HCT116 (cell line): Measurements from ENCODE around the gene CARMIL1. TPM values are rescaled to one million over a fixed set of nuclear protein-coding genes. Genes with fewer than 3 reads are reported as not detected.

Source experiments
- ATAC-seq: fragments of 200-7000 bp; cut with Tn5 transposase; 2 replicates; pipeline ENCODE4 v1.9.1; 2020; ENCODE audit warnings: mild to moderate bottlenecking, moderate library complexity
- BruUV-seq: library from RNA; stranded (reverse); fragments of 400-500 nt; replicated peaks from 2 replicates; lab custom pipeline; 2021; lab: Mats Ljungman, UMichigan
- CTCF ChIA-PET: fragments of 300-600 bp; sonication (Branson Sonifier 250); formaldehyde crosslinking; loops from one replicate; lab custom pipeline; 2021; ENCODE audit warnings: antibody characterized with exemption; lab: Charles Lee
- POLR2A ChIA-PET: fragments of 300-600, 350-600 bp; sonication (Branson Sonifier 250); formaldehyde crosslinking; loops from one replicate; lab custom pipeline; 2021; ENCODE audit warnings: antibody characterized with exemption; lab: Charles Lee
- RAD21 ChIA-PET, 2 experiments: fragments of 300-600 bp; sonication (Branson Sonifier 250); formaldehyde crosslinking; loops; one replicate each; lab custom pipeline; 2023; ENCODE audit warnings: low total read pairs in 2 of 2; ENCODE audit not compliant: uncharacterized antibody in 2 of 2, unreplicated experiment in 2 of 2, low non-redundant PET in 1 of 2; lab: Charles Lee
- DNase-seq: peaks from one replicate; pipeline ENCODE4 v3.0.0-alpha.2; 2010; ENCODE audit warnings: low read depth, low spot score
- H2AFZ ChIP-seq: fragments of 200-600 bp; shearing (Covaris generic), sonication (generic); 2 replicates; pipeline ENCODE4 v1.6.1; 2017; ENCODE audit warnings: low read depth, mixed run types, mixed read lengths, antibody characterized with exemption, low read length; ENCODE audit not compliant: poor library complexity, severe bottlenecking
- H3K27ac ChIP-seq: 2 replicates; pipeline ENCODE4 v1.5.1; 2012; ENCODE audit warnings: low read depth, low read length
- H3K27me3 ChIP-seq: fragments of 200-600 bp; sonication (generic); 2 replicates; pipeline ENCODE4 v1.6.1; 2016; ENCODE audit warnings: mixed run types, low read length, mixed read lengths; ENCODE audit not compliant: insufficient read depth
- H3K36me3 ChIP-seq, 2 experiments: fragments of 200-500 bp in 1 of 2; fragments of 200-600 bp in 1 of 2; sonication (Bioruptor generic) in 1 of 2; sonication (generic) in 1 of 2; 2 replicates each; pipeline versions ENCODE4 v1.5.1 to v1.6.1; 2014 to 2016; ENCODE audit warnings: low read length in 2 of 2, inconsistent platforms in 1 of 2, mixed read lengths in 1 of 2, mixed run types in 1 of 2; ENCODE audit not compliant: insufficient read depth in 2 of 2, control insufficient read depth in 1 of 2
- H3K4me1 ChIP-seq, 2 experiments: fragments of 200-600 bp in 1 of 2; sonication (generic) in 1 of 2; 2 replicates each; pipeline versions ENCODE4 v1.5.1 to v1.6.1; 2012 to 2017; ENCODE audit warnings: low read length in 2 of 2, inconsistent platforms in 1 of 2, mild to moderate bottlenecking in 1 of 2, mixed read lengths in 1 of 2, mixed run types in 1 of 2, moderate library complexity in 1 of 2; ENCODE audit not compliant: insufficient read depth in 2 of 2, control insufficient read depth in 1 of 2
- H3K4me2 ChIP-seq: fragments of 200-600 bp; sonication (generic); 2 replicates; pipeline ENCODE4 v1.6.1; 2017; ENCODE audit warnings: mixed run types, low read length, mixed read lengths
- H3K4me3 ChIP-seq, 2 experiments: fragments of 200-600 bp in 1 of 2; sonication (generic) in 1 of 2; replicated peaks in 1 of 2; 2 replicates each; pipeline ENCODE4 v1.5.1; 2011 to 2016; ENCODE audit warnings: low read length in 2 of 2, control low read depth in 1 of 2, low read depth in 1 of 2, mild to moderate bottlenecking in 1 of 2, mixed read lengths in 1 of 2, mixed run types in 1 of 2
- H3K79me2 ChIP-seq: fragments of 200-600 bp; sonication (generic); 2 replicates; pipeline ENCODE4 v1.6.1; 2017; ENCODE audit warnings: mild to moderate bottlenecking, mixed run types, low read length, moderate library complexity, mixed read lengths; ENCODE audit not compliant: insufficient read depth
- H3K9ac ChIP-seq: fragments of 200-600 bp; sonication (generic); 2 replicates; pipeline ENCODE4 v1.6.1; 2016; ENCODE audit warnings: low read length, mixed read lengths
- H3K9me2 ChIP-seq: fragments of 200-600 bp; sonication (generic), shearing (Covaris generic); 2 replicates; pipeline ENCODE4 v1.6.1; 2017; ENCODE audit warnings: mixed run types, mild to moderate bottlenecking, moderate library complexity; ENCODE audit not compliant: insufficient read depth
- H3K9me3 ChIP-seq, 2 experiments: fragments of 200-500 bp in 1 of 2; fragments of 200-600 bp in 1 of 2; sonication (Bioruptor generic) in 1 of 2; sonication (generic) in 1 of 2; 2 replicates each; pipeline ENCODE4 v1.6.1; 2014 to 2017; ENCODE audit warnings: low read length in 2 of 2, mixed read lengths in 2 of 2, inconsistent platforms in 1 of 2, low read depth in 1 of 2, mild to moderate bottlenecking in 1 of 2, mixed run types in 1 of 2, moderate library complexity in 1 of 2; ENCODE audit not compliant: control insufficient read depth in 1 of 2, insufficient read depth in 1 of 2
- H4K20me1 ChIP-seq: fragments of 200-600 bp; sonication (generic), shearing (Covaris generic); 2 replicates; pipeline ENCODE4 v1.6.1; 2017; ENCODE audit warnings: mixed run types, mild to moderate bottlenecking, moderate library complexity; ENCODE audit not compliant: insufficient read depth
- CEBPB ChIP-seq: IDR thresholded peaks from 2 replicates; pipeline ENCODE4 v1.6.1; 2012; ENCODE audit warnings: low read depth
- EGR1 ChIP-seq: IDR thresholded peaks from 2 replicates; pipeline ENCODE4 v1.6.1; 2012; ENCODE audit warnings: low read depth
- ELF1 ChIP-seq: IDR thresholded peaks from 2 replicates; pipeline ENCODE4 v1.6.1; 2012; ENCODE audit warnings: low read depth, borderline replicate concordance
- EZH2 ChIP-seq: fragments of 200-600 bp; sonication (generic); IDR thresholded peaks from 2 replicates; pipeline ENCODE4 v1.6.1; 2017; ENCODE audit warnings: antibody characterized with exemption, mixed run types
- EZH2phosphoT487 ChIP-seq: fragments of 200-600 bp; IDR thresholded peaks from 2 replicates; pipeline ENCODE4 v1.6.1; 2018; ENCODE audit warnings: antibody characterized with exemption, borderline replicate concordance
- FOSL1 ChIP-seq: IDR thresholded peaks from 2 replicates; pipeline ENCODE4 v1.6.1; 2012; ENCODE audit warnings: low read depth
- JUND ChIP-seq: IDR thresholded peaks from 2 replicates; pipeline ENCODE4 v1.6.1; 2012
- MAX ChIP-seq: IDR thresholded peaks from 2 replicates; pipeline ENCODE4 v1.6.1; 2012
- POLR2A ChIP-seq: IDR thresholded peaks from 2 replicates; pipeline ENCODE4 v1.7.0; 2011; ENCODE audit warnings: borderline replicate concordance; ENCODE audit not compliant: insufficient read depth, insufficient read length; ENCODE audit errors: extremely low read depth
- RAD21 ChIP-seq: IDR thresholded peaks from 2 replicates; pipeline ENCODE4 v1.6.1; 2012; ENCODE audit warnings: low read depth, mild to moderate bottlenecking
- SP1 ChIP-seq: IDR thresholded peaks from 2 replicates; pipeline ENCODE4 v1.6.1; 2012; ENCODE audit warnings: low read depth
- SRF ChIP-seq: IDR thresholded peaks from 2 replicates; pipeline ENCODE4 v1.6.1; 2012; ENCODE audit warnings: low read depth
- TCF7L2 ChIP-seq: IDR thresholded peaks from 2 replicates; pipeline ENCODE4 v1.7.0; 2011; ENCODE audit warnings: borderline replicate concordance, inconsistent platforms; ENCODE audit not compliant: insufficient read depth, insufficient read length; ENCODE audit errors: extremely low read depth
- ZFX ChIP-seq: fragments of 450-650 bp; IDR thresholded peaks from 2 replicates; pipeline ENCODE4 v1.6.1; 2017
- ZNF274 ChIP-seq: fragments of 200-500 bp; sonication (Bioruptor generic); IDR thresholded peaks from 2 replicates; pipeline ENCODE4 v1.6.1; 2014; ENCODE audit warnings: mild to moderate bottlenecking, low read depth, low read length, inconsistent platforms
- intact Hi-C: fragments of 100-400 bp; cut with micrococcal nuclease; formaldehyde crosslinking; loops from 2 replicates; pipeline ENCODE4 v1.10.0; 2022
- total RNA-seq: library from RNA; stranded (reverse); gene quantifications from one replicate; pipeline ENCODE4 v1.2.1, GENCODE V29; 2021; ENCODE audit not compliant: unreplicated experiment
- TF ChIP-seq, protein P1 (sequence below): IDR thresholded peaks from 2 replicates; pipeline ENCODE4 v1.6.1; 2012
- TF ChIP-seq, protein P2 (sequence below), 3 experiments: fragments of 200-600 bp in 1 of 3; sonication (generic) in 1 of 3; IDR thresholded peaks in 2 of 3; conservative IDR thresholded peaks in 1 of 3; 2 replicates each; pipeline ENCODE4 v1.5.1; 2012 to 2017; ENCODE audit warnings: low read depth in 2 of 3, low read length in 2 of 3, antibody characterized with exemption in 1 of 3, borderline replicate concordance in 1 of 3, control low read depth in 1 of 3, mild to moderate bottlenecking in 1 of 3, mixed read lengths in 1 of 3, mixed run types in 1 of 3, moderate library complexity in 1 of 3; ENCODE audit not compliant: insufficient read depth in 1 of 3

Gene CARMIL1
- total RNA-seq, 1 experiment from 2014 or later, result 21.7 TPM

GRCh38 chr6:25414168-25414567 lies 135.0 kb downstream of the CARMIL1 start:
- Histone ChIP-seq H3K79me2 (peaks cover 17% of the 10 kb centered on the region), H3K27me3 (no peaks in the 10 kb centered on the region), H3K27ac (no peak overlapping the region), H3K4me3 (no peak overlapping the region), H3K9me2 (no peaks in the 10 kb centered on the region), H3K4me2 (no peak overlapping the region), H4K20me1 (no peaks in the 10 kb centered on the region), H3K36me3 (no peaks in the 10 kb centered on the region), H2AFZ (no peak overlapping the region), H3K9me3 (no peaks in the 10 kb centered on the region), H3K4me1 (no peaks in the 10 kb centered on the region), H3K9ac (no peak overlapping the region)
- intact Hi-C loops, result no loop called here
- CTCF ChIA-PET, result no interaction called here
- ATAC-seq (no peak), DNase-seq (no peak)
- RAD21 ChIA-PET, result no interaction called here
- TF ChIP-seq EZH2phosphoT487 (no peak), EGR1 (no peak), ZFX (no peak), TCF7L2 (no peak), ELF1 (no peak), FOSL1 (no peak), RAD21 (no peak), CEBPB (no peak), MAX (no peak), EZH2 (no peak), SRF (no peak), SP1 (no peak), ZNF274 (no peak), POLR2A (no peak), JUND (no peak)
- TF ChIP-seq, protein P1, sequence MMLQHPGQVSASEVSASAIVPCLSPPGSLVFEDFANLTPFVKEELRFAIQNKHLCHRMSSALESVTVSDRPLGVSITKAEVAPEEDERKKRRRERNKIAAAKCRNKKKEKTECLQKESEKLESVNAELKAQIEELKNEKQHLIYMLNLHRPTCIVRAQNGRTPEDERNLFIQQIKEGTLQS, result no peak
- TF ChIP-seq, protein P2, sequence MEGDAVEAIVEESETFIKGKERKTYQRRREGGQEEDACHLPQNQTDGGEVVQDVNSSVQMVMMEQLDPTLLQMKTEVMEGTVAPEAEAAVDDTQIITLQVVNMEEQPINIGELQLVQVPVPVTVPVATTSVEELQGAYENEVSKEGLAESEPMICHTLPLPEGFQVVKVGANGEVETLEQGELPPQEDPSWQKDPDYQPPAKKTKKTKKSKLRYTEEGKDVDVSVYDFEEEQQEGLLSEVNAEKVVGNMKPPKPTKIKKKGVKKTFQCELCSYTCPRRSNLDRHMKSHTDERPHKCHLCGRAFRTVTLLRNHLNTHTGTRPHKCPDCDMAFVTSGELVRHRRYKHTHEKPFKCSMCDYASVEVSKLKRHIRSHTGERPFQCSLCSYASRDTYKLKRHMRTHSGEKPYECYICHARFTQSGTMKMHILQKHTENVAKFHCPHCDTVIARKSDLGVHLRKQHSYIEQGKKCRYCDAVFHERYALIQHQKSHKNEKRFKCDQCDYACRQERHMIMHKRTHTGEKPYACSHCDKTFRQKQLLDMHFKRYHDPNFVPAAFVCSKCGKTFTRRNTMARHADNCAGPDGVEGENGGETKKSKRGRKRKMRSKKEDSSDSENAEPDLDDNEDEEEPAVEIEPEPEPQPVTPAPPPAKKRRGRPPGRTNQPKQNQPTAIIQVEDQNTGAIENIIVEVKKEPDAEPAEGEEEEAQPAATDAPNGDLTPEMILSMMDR (IDR thresholded peaks at IDR 0.05 in 2 of 3, conservative IDR thresholded peaks at IDR 0.05 in 1 of 3; ENCODE audit: borderline replicate concordance in 1 of 3, insufficient read depth in 1 of 3, low read depth in 2 of 3, low read length in 2 of 3), result no peak
- POLR2A ChIA-PET, result no interaction called here
- no TSS peak for BruUV-seq
